ENCODE data around the gene ARAP2. TPM values are rescaled to one million over a fixed set of nuclear protein-coding genes. Genes with fewer than 3 reads are reported as not detected.
A peak's percentile ranks its signal among the peaks of the same experiment; 100 is the strongest.

ARAP2 gene
- total RNA-seq, 2 donors from 2014 or later = 82.4 to 104 TPM

GRCh38 chr4:36178484-36178883 lies 65.8 kb downstream of the ARAP2 start:
- H3K36me3 Mint-ChIP-seq (ENCODE audit: low read depth) = peaks cover 13% of the 10 kb centered on the region
- DNase-seq = no peak
- ATAC-seq = no peak
- H3K9me3 ChIP-seq (ENCODE audit: control insufficient read depth, low read length, poor library complexity, severe bottlenecking) = no peaks in the 10 kb centered on the region
- H3K4me3 Mint-ChIP-seq = no peak overlapping the region
- peaks cover 16% of the 10 kb centered on the region for H3K4me1 Mint-ChIP-seq
- no peaks in the 10 kb centered on the region for H3K27me3 Mint-ChIP-seq
- peak overlapping the region; percentile 69 for H3K27ac Mint-ChIP-seq

- H3K27me3 Mint-ChIP-seq = no peaks in the 10 kb centered on the region
- H3K4me3 Mint-ChIP-seq = no peak overlapping the region
- peaks cover 13% of the 10 kb centered on the region for H3K36me3 Mint-ChIP-seq (ENCODE audit: low read depth)
- H3K9me3 ChIP-seq (ENCODE audit: control insufficient read depth, low read length, poor library complexity, severe bottlenecking) = no peaks in the 10 kb centered on the region
- peaks cover 16% of the 10 kb centered on the region for H3K4me1 Mint-ChIP-seq
- ATAC-seq (no peak), DNase-seq (no peak)
- H3K27ac Mint-ChIP-seq = peak overlapping the region; percentile 69
Observed at GRCh38 chr4:36177946-36178345, 66.4 kb downstream of the ARAP2 start.

- Mint-ChIP-seq H3K27ac (no peak overlapping the region), H3K27me3 (no peaks in the 10 kb centered on the region), H3K4me1 (peaks cover 9% of the 10 kb centered on the region), H3K36me3 (ENCODE audit: low read depth) (peaks cover 7% of the 10 kb centered on the region), H3K4me3 (no peak overlapping the region)
- DNase-seq (no peak), ATAC-seq (no peak)
- H3K9me3 ChIP-seq (ENCODE audit: control insufficient read depth, low read length, poor library complexity, severe bottlenecking) = no peaks in the 10 kb centered on the region
Observed at GRCh38 chr4:36174570-36174969, 69.7 kb downstream of the ARAP2 start.

GRCh38 chr4:36173905-36174304 lies 70.4 kb downstream of the ARAP2 start:
- Mint-ChIP-seq H3K4me3 (no peak overlapping the region), H3K27ac (no peak overlapping the region), H3K4me1 (peaks cover 8% of the 10 kb centered on the region), H3K36me3 (ENCODE audit: low read depth) (peaks cover 7% of the 10 kb centered on the region), H3K27me3 (no peaks in the 10 kb centered on the region)
- no peak for DNase-seq
- no peaks in the 10 kb centered on the region for H3K9me3 ChIP-seq (ENCODE audit: control insufficient read depth, low read length, poor library complexity, severe bottlenecking)
- no peak for ATAC-seq

- ATAC-seq = no peak
- peaks cover 2% of the 10 kb centered on the region for H3K36me3 Mint-ChIP-seq (ENCODE audit: low read depth)
- H3K9me3 ChIP-seq (ENCODE audit: control insufficient read depth, low read length, poor library complexity, severe bottlenecking) = no peaks in the 10 kb centered on the region
- H3K4me1 Mint-ChIP-seq = peaks cover 2% of the 10 kb centered on the region
- DNase-seq = no peak
- no peaks in the 10 kb centered on the region for H3K27me3 Mint-ChIP-seq
- no peak overlapping the region for H3K4me3 Mint-ChIP-seq
- H3K27ac Mint-ChIP-seq = no peak overlapping the region
Observed at GRCh38 chr4:36172656-36173055, 71.7 kb downstream of the ARAP2 start.

GRCh38 chr4:36168127-36168878 lies 76.0 kb downstream of the ARAP2 start:
- no peaks in the 10 kb centered on the region for H3K27me3 Mint-ChIP-seq
- peaks cover 6% of the 10 kb centered on the region for H3K4me1 Mint-ChIP-seq
- H3K27ac Mint-ChIP-seq = no peak overlapping the region
- no peak for DNase-seq
- no peak for ATAC-seq
- H3K4me3 Mint-ChIP-seq = no peak overlapping the region
- peaks cover 6% of the 10 kb centered on the region for H3K36me3 Mint-ChIP-seq (ENCODE audit: low read depth)
- no peaks in the 10 kb centered on the region for H3K9me3 ChIP-seq (ENCODE audit: control insufficient read depth, low read length, poor library complexity, severe bottlenecking)

GRCh38 chr4:36165631-36166005 lies 78.7 kb downstream of the ARAP2 start:
- no peaks in the 10 kb centered on the region for H3K9me3 ChIP-seq (ENCODE audit: control insufficient read depth, low read length, poor library complexity, severe bottlenecking)
- H3K36me3 Mint-ChIP-seq (ENCODE audit: low read depth) = peaks cover 14% of the 10 kb centered on the region
- H3K4me3 Mint-ChIP-seq = no peak overlapping the region
- peaks cover 11% of the 10 kb centered on the region for H3K4me1 Mint-ChIP-seq
- no peaks in the 10 kb centered on the region for H3K27me3 Mint-ChIP-seq
- DNase-seq (no peak), ATAC-seq (no peak)
- H3K27ac Mint-ChIP-seq = no peak overlapping the region

GRCh38 chr4:36164900-36165630 lies 79.2 kb downstream of the ARAP2 start:
- H3K9me3 ChIP-seq (ENCODE audit: control insufficient read depth, low read length, poor library complexity, severe bottlenecking) = no peaks in the 10 kb centered on the region
- no peak overlapping the region for H3K27ac Mint-ChIP-seq
- peaks cover 14% of the 10 kb centered on the region for H3K36me3 Mint-ChIP-seq (ENCODE audit: low read depth)
- H3K4me1 Mint-ChIP-seq = peaks cover 11% of the 10 kb centered on the region
- no peak overlapping the region for H3K4me3 Mint-ChIP-seq
- DNase-seq (no peak), ATAC-seq (no peak)
- H3K27me3 Mint-ChIP-seq = no peaks in the 10 kb centered on the region

GRCh38 chr4:36163198-36163597 lies 81.1 kb downstream of the ARAP2 start:
- Mint-ChIP-seq H3K27me3 (no peaks in the 10 kb centered on the region), H3K4me1 (peaks cover 8% of the 10 kb centered on the region), H3K27ac (peak overlapping the region; percentile 66), H3K36me3 (ENCODE audit: low read depth) (peaks cover 17% of the 10 kb centered on the region), H3K4me3 (no peak overlapping the region)
- H3K9me3 ChIP-seq (ENCODE audit: control insufficient read depth, low read length, poor library complexity, severe bottlenecking) = no peaks in the 10 kb centered on the region
- no peak for ATAC-seq
- DNase-seq = no peak

GRCh38 chr4:36159208-36159607 lies 85.1 kb downstream of the ARAP2 start:
- Mint-ChIP-seq H3K4me3 (no peak overlapping the region), H3K27ac (no peak overlapping the region), H3K4me1 (peaks cover 23% of the 10 kb centered on the region), H3K27me3 (no peaks in the 10 kb centered on the region), H3K36me3 (ENCODE audit: low read depth) (peaks cover 21% of the 10 kb centered on the region)
- no peaks in the 10 kb centered on the region for H3K9me3 ChIP-seq (ENCODE audit: control insufficient read depth, low read length, poor library complexity, severe bottlenecking)
- no peak for ATAC-seq
- DNase-seq = no peak

GRCh38 chr4:36152735-36153134 lies 91.6 kb downstream of the ARAP2 start:
- no peak overlapping the region for H3K4me3 Mint-ChIP-seq
- DNase-seq (no peak), ATAC-seq (no peak)
- no peaks in the 10 kb centered on the region for H3K9me3 ChIP-seq (ENCODE audit: control insufficient read depth, low read length, poor library complexity, severe bottlenecking)
- H3K36me3 Mint-ChIP-seq (ENCODE audit: low read depth) = peaks cover 19% of the 10 kb centered on the region
- H3K27ac Mint-ChIP-seq = no peak overlapping the region
- H3K27me3 Mint-ChIP-seq = no peaks in the 10 kb centered on the region
- H3K4me1 Mint-ChIP-seq = peaks cover 11% of the 10 kb centered on the region

- no peak for DNase-seq
- no peaks in the 10 kb centered on the region for H3K9me3 ChIP-seq (ENCODE audit: control insufficient read depth, low read length, poor library complexity, severe bottlenecking)
- peaks cover 30% of the 10 kb centered on the region for H3K36me3 Mint-ChIP-seq (ENCODE audit: low read depth)
- H3K4me3 Mint-ChIP-seq = no peak overlapping the region
- peaks cover 16% of the 10 kb centered on the region for H3K4me1 Mint-ChIP-seq
- peak overlapping the region; percentile 10 for H3K27ac Mint-ChIP-seq
- no peaks in the 10 kb centered on the region for H3K27me3 Mint-ChIP-seq
- ATAC-seq = no peak
Observed at GRCh38 chr4:36142504-36142903, 101.8 kb downstream of the ARAP2 start.

GRCh38 chr4:36141186-36141585 lies 103.1 kb downstream of the ARAP2 start:
- no peak for DNase-seq
- peaks cover 27% of the 10 kb centered on the region for H3K36me3 Mint-ChIP-seq (ENCODE audit: low read depth)
- H3K27me3 Mint-ChIP-seq = no peaks in the 10 kb centered on the region
- H3K4me3 Mint-ChIP-seq = no peak overlapping the region
- no peak overlapping the region for H3K27ac Mint-ChIP-seq
- H3K9me3 ChIP-seq (ENCODE audit: control insufficient read depth, low read length, poor library complexity, severe bottlenecking) = no peaks in the 10 kb centered on the region
- H3K4me1 Mint-ChIP-seq = peaks cover 14% of the 10 kb centered on the region
- no peak for ATAC-seq

GRCh38 chr4:36140421-36140820 lies 103.9 kb downstream of the ARAP2 start:
- DNase-seq = no peak
- H3K4me3 Mint-ChIP-seq = no peak overlapping the region
- ATAC-seq = no peak
- no peaks in the 10 kb centered on the region for H3K27me3 Mint-ChIP-seq
- peaks cover 13% of the 10 kb centered on the region for H3K4me1 Mint-ChIP-seq
- H3K9me3 ChIP-seq (ENCODE audit: control insufficient read depth, low read length, poor library complexity, severe bottlenecking) = no peaks in the 10 kb centered on the region
- H3K36me3 Mint-ChIP-seq (ENCODE audit: low read depth) = peaks cover 23% of the 10 kb centered on the region
- H3K27ac Mint-ChIP-seq = peak overlapping the region; percentile 70

All from T-helper 17 cell (primary cell).